Keratinocyte (primary cell): ENCODE data around the gene TCP11. TPM values are rescaled to one million over a fixed set of nuclear protein-coding genes. Genes with fewer than 3 reads are reported as not detected.

Source experiments
- DNase-seq: peaks from one replicate; pipeline ENCODE4 v3.0.0-alpha.2; 2011; ENCODE audit warnings: low read depth, missing footprints, low spot score
- FAIRE-seq: peaks from 2 replicates; lab custom pipeline; 2011; peaks lifted over from hg19 to GRCh38; lab: Jason Lieb, UNC
- H2AFZ ChIP-seq: 2 replicates; pipeline ENCODE4 v1.6.0; 2012; ENCODE audit warnings: low read length, control low read depth, inconsistent platforms; ENCODE audit not compliant: control insufficient read depth
- H3K27ac ChIP-seq: 2 replicates; pipeline ENCODE4 v1.5.1; 2011; ENCODE audit warnings: low read length; ENCODE audit not compliant: control insufficient read depth, insufficient read depth
- H3K27me3 ChIP-seq: 3 replicates; pipeline ENCODE4 v1.6.0; 2011; ENCODE audit warnings: low read length; ENCODE audit not compliant: control insufficient read depth, insufficient read depth; ENCODE audit errors: extremely low read depth
- H3K36me3 ChIP-seq, 2 experiments: 2 replicates in 1 of 2; 3 replicates in 1 of 2; pipeline ENCODE4 v1.5.1; 2011; ENCODE audit warnings: low read length in 2 of 2, mild to moderate bottlenecking in 1 of 2; ENCODE audit not compliant: control insufficient read depth in 2 of 2, insufficient read depth in 2 of 2; ENCODE audit errors: extremely low read depth in 1 of 2
- H3K4me1 ChIP-seq: 3 replicates; pipeline ENCODE4 v1.5.1; 2011; ENCODE audit warnings: low read length; ENCODE audit not compliant: control insufficient read depth, insufficient read depth; ENCODE audit errors: extremely low read depth
- H3K4me2 ChIP-seq: 3 replicates; pipeline ENCODE4 v1.6.0; 2011; ENCODE audit warnings: low read depth, low read length; ENCODE audit not compliant: control insufficient read depth, insufficient read depth; ENCODE audit errors: extremely low read depth
- H3K4me3 ChIP-seq, 3 experiments: fragments of 200-600 bp in 1 of 3; sonication (generic) in 1 of 3; 2 replicates in 2 of 3; 3 replicates in 1 of 3; pipeline ENCODE4 v1.5.1; 2011 to 2016; ENCODE audit warnings: low read length in 3 of 3, mild to moderate bottlenecking in 3 of 3, control low read depth in 2 of 3, inconsistent platforms in 1 of 3, low read depth in 1 of 3, mixed read lengths in 1 of 3, mixed run types in 1 of 3, moderate library complexity in 1 of 3; ENCODE audit not compliant: control insufficient read depth in 2 of 3, insufficient read depth in 2 of 3; ENCODE audit errors: extremely low read depth in 1 of 3
- H3K79me2 ChIP-seq: 2 replicates; pipeline ENCODE4 v1.6.0; 2012; ENCODE audit warnings: low read length; ENCODE audit not compliant: control insufficient read depth, insufficient read depth
- H3K9ac ChIP-seq: 3 replicates; pipeline ENCODE4 v1.6.0; 2011; ENCODE audit warnings: low read length; ENCODE audit not compliant: control insufficient read depth, insufficient read depth; ENCODE audit errors: extremely low read depth
- H3K9me1 ChIP-seq: 3 replicates; pipeline ENCODE4 v1.6.0; 2011; ENCODE audit warnings: low read length; ENCODE audit not compliant: control insufficient read depth, insufficient read depth; ENCODE audit errors: extremely low read depth
- H3K9me3 ChIP-seq: 2 replicates; pipeline ENCODE4 v1.5.1; 2012; ENCODE audit warnings: low read depth, low read length; ENCODE audit not compliant: control insufficient read depth
- H4K20me1 ChIP-seq: 3 replicates; pipeline ENCODE4 v1.6.0; 2011; ENCODE audit warnings: low read length; ENCODE audit not compliant: control insufficient read depth, insufficient read depth; ENCODE audit errors: extremely low read depth
- EZH2 ChIP-seq: IDR thresholded peaks from one replicate; pipeline ENCODE4 v1.6.1; 2012; ENCODE audit warnings: inconsistent platforms, mild to moderate bottlenecking, low read length, moderate library complexity
- dilution Hi-C: fragments of 300-500 bp; cut with MboI; formaldehyde crosslinking; loops from one replicate; pipeline ENCODE4 v1.7.0; 2020; ENCODE audit warnings: low sequenced_read_pairs; ENCODE audit not compliant: extremely low pct_ligation_motif_present
- polyA plus RNA-seq, 5 experiments: library from polyadenylated mRNA; depleted of rRNA in 3 of 5; stranded (reverse) in 3 of 5; stranded (forward) in 1 of 5; unstranded in 1 of 5; fragments of >200 nt; gene quantifications; 1 replicate in 1 of 5; 2 replicates in 3 of 5; 3 replicates in 1 of 5; pipeline versions ENCODE4 v1.2.1 to v1.2.3, GENCODE V29; 2011 to 2012; ENCODE audit warnings: missing spikeins in 2 of 5, low read depth in 1 of 5, low replicate concordance in 1 of 5
- TF ChIP-seq, protein P1 (sequence below), 3 experiments: IDR thresholded peaks in 1 of 3; conservative IDR thresholded peaks in 1 of 3; optimal IDR thresholded peaks in 1 of 3; 2 replicates in 2 of 3; 3 replicates in 1 of 3; pipeline versions ENCODE3 to v1.5.1; 2011; ENCODE audit warnings: low read length in 3 of 3, mild to moderate bottlenecking in 3 of 3, moderate library complexity in 2 of 3, control low read depth in 1 of 3, inconsistent platforms in 1 of 3; ENCODE audit not compliant: insufficient read depth in 2 of 3; ENCODE audit errors: extremely low read depth in 1 of 3

The TCP11 gene
- polyA plus RNA-seq, 1 donor (not counting 4 experiments of a cell fraction or from before 2014, with no cell fraction given), result not detected

DNA sequence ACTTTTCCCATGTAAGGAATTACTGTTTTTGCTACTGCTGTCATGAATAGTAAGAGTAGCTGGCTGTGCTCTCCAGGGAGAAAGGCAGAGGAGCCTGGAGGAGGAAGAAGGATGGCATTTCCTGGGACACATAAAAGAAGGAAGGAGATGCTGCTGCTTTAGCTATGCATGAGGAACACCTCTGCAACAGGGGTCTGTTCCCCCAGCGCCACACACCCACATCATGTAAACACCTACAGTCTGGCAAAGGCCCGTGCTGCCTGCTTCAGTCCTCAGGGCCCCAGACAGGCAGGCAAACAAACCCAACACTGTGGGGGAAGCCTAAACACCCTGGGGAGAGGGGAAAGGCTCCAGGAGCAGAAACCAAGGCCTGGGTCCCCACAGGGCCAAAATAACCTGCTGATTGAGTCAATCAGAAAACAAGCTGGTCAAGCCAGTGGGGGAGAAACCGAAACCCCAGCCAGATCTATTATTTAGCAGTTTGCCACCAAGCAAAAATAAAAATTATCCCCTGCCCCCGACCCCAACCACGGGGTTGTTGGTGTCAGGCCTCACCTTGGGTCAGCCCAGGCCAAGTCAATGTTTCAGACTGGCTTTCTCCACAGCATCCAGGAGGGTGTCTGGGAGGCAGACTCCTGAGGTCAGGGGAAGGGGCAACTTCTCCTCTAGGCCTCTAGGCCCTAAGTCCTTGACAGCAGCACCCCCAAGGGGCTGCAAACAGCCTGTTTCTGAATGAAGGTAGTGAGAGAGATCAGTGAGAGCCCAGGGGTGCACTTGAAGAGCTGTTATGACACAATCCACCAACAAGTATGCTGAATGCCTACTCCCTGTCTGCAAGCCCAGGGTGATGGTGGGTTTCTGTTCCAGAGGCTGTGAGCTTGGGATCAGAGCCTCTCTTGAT, 38.0 kb upstream of the TCP11 start:
- Histone ChIP-seq H2AFZ (no peak overlapping the region), H3K4me3 (no peak overlapping the region), H3K9ac (no peak overlapping the region), H4K20me1 (no peaks in the 10 kb centered on the region), H3K27ac (no peak overlapping the region), H3K4me2 (no peak overlapping the region), H3K36me3 (no peaks in the 10 kb centered on the region), H3K9me3 (no peaks in the 10 kb centered on the region), H3K79me2 (no peaks in the 10 kb centered on the region), H3K4me1 (peaks cover 15% of the 10 kb centered on the region), H3K27me3 (no peaks in the 10 kb centered on the region), H3K9me1 (no peaks in the 10 kb centered on the region)
- no peak for DNase-seq
- no peak for TF ChIP-seq EZH2
- FAIRE-seq, result no peak
- dilution Hi-C loops, result no loop called here

DNA sequence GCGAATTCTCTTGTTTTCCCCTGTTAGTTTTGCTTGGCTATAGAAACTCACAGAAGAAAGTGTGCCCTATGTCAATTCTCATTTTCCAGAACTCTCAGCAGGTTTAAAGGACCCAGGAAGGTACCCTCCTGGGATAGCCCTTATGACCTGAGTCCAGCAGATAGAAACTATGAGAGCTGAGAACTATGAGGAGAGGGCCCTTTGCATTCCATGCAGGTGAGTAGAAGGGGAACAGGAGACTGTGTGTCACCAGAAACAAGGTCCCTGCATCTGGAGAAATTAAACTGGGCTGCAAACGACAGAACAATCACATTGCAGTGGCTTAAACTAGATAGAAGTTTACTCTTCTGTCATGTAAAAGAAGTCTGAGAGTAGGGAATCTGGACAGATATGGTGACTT, 36.9 kb upstream of the TCP11 start:
- Histone ChIP-seq H2AFZ (no peak overlapping the region), H3K79me2 (no peaks in the 10 kb centered on the region), H3K4me1 (peaks cover 18% of the 10 kb centered on the region), H3K36me3 (no peaks in the 10 kb centered on the region), H3K9me1 (no peaks in the 10 kb centered on the region), H3K4me3 (no peak overlapping the region), H3K27me3 (no peaks in the 10 kb centered on the region), H3K27ac (no peak overlapping the region), H3K9ac (no peak overlapping the region), H3K9me3 (no peaks in the 10 kb centered on the region), H3K4me2 (no peak overlapping the region), H4K20me1 (no peaks in the 10 kb centered on the region)
- DNase-seq (no peak), FAIRE-seq (no peak)
- TF ChIP-seq, protein P1, sequence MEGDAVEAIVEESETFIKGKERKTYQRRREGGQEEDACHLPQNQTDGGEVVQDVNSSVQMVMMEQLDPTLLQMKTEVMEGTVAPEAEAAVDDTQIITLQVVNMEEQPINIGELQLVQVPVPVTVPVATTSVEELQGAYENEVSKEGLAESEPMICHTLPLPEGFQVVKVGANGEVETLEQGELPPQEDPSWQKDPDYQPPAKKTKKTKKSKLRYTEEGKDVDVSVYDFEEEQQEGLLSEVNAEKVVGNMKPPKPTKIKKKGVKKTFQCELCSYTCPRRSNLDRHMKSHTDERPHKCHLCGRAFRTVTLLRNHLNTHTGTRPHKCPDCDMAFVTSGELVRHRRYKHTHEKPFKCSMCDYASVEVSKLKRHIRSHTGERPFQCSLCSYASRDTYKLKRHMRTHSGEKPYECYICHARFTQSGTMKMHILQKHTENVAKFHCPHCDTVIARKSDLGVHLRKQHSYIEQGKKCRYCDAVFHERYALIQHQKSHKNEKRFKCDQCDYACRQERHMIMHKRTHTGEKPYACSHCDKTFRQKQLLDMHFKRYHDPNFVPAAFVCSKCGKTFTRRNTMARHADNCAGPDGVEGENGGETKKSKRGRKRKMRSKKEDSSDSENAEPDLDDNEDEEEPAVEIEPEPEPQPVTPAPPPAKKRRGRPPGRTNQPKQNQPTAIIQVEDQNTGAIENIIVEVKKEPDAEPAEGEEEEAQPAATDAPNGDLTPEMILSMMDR (optimal IDR thresholded peaks at IDR 0.05 in 1 of 3, IDR thresholded peaks at IDR 0.05 in 1 of 3, conservative IDR thresholded peaks at IDR 0.05 in 1 of 3; ENCODE audit: extremely low read depth in 1 of 3, insufficient read depth in 2 of 3, low read length in 3 of 3), result no peak
- TF ChIP-seq EZH2, result no peak
- dilution Hi-C loops, result no loop called here
